ENCODE data around the gene GRAMD4. TPM values are rescaled to one million over a fixed set of nuclear protein-coding genes. Genes with fewer than 3 reads are reported as not detected.

Gene GRAMD4
- total RNA-seq, 1 donor, result 11.7 TPM

DNA sequence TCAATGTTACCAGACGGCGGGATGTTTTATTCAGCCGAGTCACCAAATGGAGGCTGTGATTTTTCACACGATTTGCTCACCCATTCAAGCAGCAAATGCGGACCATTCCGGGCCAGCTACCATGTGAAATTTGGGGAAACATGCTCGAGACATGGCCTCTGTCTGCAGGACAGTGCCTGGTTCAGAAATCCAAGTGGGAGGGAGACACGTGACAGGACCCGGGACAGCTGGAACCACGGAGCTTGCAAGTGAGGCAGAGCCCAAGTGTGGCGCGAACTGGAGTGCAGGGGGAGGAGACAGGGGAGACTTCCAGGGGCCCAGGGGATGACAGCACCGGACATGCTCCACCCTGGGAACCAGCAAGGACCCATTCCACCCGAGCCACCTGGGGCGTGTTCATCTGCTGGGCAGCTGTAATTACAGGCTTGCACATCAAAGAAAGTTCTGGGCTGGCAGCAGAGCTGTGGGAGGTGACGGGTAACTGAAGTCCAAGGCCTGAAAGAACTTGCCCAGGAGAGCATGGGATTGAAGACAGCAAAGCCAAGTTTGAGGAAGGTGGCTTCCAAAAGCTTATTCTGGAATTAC, 101.4 kb downstream of the GRAMD4 start:
- DNase-seq (ENCODE audit: low read depth), result no peak
- no peak overlapping the region for H3K4me3 ChIP-seq (ENCODE audit: low read depth, low read length)
- TF ChIP-seq, protein P1, sequence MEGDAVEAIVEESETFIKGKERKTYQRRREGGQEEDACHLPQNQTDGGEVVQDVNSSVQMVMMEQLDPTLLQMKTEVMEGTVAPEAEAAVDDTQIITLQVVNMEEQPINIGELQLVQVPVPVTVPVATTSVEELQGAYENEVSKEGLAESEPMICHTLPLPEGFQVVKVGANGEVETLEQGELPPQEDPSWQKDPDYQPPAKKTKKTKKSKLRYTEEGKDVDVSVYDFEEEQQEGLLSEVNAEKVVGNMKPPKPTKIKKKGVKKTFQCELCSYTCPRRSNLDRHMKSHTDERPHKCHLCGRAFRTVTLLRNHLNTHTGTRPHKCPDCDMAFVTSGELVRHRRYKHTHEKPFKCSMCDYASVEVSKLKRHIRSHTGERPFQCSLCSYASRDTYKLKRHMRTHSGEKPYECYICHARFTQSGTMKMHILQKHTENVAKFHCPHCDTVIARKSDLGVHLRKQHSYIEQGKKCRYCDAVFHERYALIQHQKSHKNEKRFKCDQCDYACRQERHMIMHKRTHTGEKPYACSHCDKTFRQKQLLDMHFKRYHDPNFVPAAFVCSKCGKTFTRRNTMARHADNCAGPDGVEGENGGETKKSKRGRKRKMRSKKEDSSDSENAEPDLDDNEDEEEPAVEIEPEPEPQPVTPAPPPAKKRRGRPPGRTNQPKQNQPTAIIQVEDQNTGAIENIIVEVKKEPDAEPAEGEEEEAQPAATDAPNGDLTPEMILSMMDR (IDR thresholded peaks at IDR 0.05; ENCODE audit: insufficient read depth, low read length), result no peak

DNA sequence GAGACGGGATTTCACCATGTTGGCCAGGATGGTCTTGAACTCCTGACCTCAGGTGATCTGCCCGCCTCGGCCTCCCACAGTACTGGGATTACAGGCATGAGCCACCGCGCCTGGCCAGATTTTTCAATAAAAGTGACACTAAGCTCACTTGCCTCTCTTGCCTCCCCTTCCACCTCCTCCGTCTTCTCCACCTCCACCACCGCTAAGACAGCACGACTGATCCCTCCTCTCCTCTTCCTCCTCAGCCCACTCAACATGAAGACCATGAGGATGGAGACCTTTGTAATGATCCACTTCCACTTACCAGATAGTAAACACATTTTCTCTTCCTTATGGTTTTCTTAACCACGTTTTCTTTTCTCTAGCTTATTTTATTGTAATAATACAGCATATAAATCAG, 103.7 kb downstream of the GRAMD4 start:
- no peak for DNase-seq (ENCODE audit: low read depth)
- no peak overlapping the region for H3K4me3 ChIP-seq (ENCODE audit: low read depth, low read length)
- TF ChIP-seq, protein P1 (IDR thresholded peaks at IDR 0.05; ENCODE audit: insufficient read depth, low read length), result no peak

DNA sequence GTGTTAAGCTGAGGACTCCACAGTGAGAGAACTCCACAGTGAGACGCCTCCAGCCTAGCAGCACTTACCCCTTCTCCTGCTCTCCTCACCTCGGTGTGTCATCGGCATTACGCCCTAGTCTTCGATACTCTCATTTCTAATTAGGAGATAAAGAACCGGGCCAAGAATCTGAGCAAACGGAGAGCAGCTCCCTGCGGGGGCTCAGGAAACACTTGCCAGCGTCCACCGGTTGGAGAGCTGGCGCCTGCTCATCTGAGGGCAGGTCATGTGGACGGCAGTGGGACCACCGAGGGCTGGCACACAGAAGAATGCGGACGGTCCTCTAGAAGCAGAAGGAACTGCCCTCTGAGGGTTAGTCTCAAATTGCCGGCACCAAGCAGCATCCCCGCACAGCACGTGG, 104.9 kb downstream of the GRAMD4 start:
- no peak overlapping the region for H3K4me3 ChIP-seq (ENCODE audit: low read depth, low read length)
- TF ChIP-seq, protein P1 (IDR thresholded peaks at IDR 0.05; ENCODE audit: insufficient read depth, low read length), result no peak
- no peak for DNase-seq (ENCODE audit: low read depth)

DNA sequence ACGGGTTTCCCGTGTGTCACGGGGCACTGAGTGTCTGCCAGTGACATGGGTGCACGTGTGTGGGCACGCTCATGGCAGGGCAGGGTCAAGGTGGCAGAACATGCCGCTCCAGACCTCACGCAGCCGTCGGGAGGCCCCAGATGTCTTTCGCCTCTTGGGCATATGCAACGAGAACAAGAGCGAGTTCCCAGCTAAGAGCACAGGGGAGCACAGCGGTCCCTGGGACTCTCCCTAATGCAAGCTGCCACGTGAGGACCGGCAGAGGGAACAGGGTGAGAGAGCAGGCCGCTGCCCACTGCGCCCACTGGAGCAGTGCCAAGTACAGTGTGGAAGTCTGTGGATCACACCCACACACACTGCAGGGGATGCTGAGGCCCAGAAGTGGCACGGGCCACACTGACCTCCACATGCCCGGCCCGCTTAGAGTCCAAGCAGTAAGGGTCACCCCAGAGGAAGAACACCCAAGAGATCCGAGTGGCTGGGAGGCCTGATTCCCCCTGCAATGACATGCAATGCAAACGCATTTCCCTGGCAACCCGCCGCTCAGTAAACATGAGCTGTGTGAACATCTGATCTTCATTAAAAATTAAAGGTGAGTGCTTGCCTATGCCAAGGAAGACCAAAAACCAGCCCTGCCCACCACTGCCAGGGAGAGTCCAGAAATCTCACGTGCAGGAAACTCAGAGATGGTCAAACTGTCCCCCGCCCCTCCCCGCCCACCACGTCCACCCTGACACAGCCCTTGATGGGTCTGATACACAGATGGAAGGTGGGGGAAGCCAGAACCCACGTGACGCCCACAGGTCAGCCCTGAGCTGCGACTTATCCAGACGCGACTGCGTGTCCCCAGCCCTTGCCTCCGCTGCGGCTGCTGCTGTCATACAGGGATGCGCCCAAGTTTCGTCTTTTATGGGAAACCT, 106.1 kb downstream of the GRAMD4 start:
- no peak for DNase-seq (ENCODE audit: low read depth)
- H3K4me3 ChIP-seq (ENCODE audit: low read depth, low read length), result no peak overlapping the region
- TF ChIP-seq, protein P1 (IDR thresholded peaks at IDR 0.05; ENCODE audit: insufficient read depth, low read length), result no peak

DNA sequence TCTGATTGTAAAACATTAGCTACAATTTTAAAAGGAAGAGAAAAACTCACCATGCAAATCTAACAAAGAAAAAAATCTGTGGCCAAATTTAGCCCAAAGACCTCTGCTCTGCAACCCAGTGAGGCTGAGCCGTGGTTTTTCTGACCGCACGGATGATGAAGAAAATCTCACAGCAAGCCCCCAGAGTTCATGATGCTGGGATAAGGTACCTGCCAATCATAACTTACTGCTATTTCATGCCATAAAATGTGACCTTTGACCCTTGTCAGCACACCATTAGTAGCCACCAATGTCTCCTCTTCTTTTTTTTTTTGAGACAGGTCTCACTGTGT, 106.8 kb downstream of the GRAMD4 start:
- DNase-seq (ENCODE audit: low read depth), result no peak
- TF ChIP-seq, protein P1 (IDR thresholded peaks at IDR 0.05; ENCODE audit: insufficient read depth, low read length), result no peak
- no peak overlapping the region for H3K4me3 ChIP-seq (ENCODE audit: low read depth, low read length)

DNA sequence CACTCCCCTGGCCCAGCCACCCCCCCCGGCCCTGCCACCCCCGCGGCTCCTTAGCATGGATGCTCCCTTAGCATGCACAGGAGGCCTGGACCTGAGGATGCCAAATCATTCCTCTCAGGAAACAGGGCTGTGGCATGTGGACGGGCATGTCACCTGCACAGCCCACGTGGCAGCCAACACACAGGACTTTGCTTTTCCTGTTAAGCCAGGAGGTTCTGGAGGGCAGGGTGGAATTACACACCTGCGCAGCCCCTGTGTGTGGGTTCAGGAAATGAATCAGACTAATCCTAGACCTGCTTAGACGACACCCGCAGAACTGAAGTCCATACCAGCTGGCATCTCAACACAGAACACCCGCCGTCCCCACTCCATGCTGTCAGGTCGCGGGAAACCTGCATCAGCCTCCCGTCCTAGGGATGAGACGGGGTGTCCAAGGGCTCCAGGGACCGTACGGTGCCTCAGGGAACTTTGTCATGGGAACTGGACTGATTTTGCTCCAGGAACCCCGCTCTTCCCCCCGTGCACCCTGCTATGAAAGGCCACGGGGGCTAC, 107.7 kb downstream of the GRAMD4 start:
- DNase-seq (ENCODE audit: low read depth), result no peak
- H3K4me3 ChIP-seq (ENCODE audit: low read depth, low read length), result no peak overlapping the region
- TF ChIP-seq, protein P1 (IDR thresholded peaks at IDR 0.05; ENCODE audit: insufficient read depth, low read length), result no peak
